HEK293 (cell line): Measurements from ENCODE around the gene ATP5PO.

Experiments
- CTCF ChIA-PET: fragments of 350-600 bp; formaldehyde crosslinking; extraction: SDS; loops from one replicate; lab custom pipeline; 2021; ENCODE audit warnings: antibody characterized with exemption; lab: Yijun Ruan, JAX
- POLR2A ChIA-PET: fragments of 300-600 bp; formaldehyde crosslinking; extraction: SDS; loops from one replicate; lab custom pipeline; 2020; ENCODE audit warnings: antibody characterized with exemption, inconsistent platforms; lab: Yijun Ruan, JAX
- H3K27ac ChIP-seq: fragments of 200-500 bp; sonication (Bioruptor generic); 2 replicates; pipeline ENCODE4 v1.5.1; 2014; ENCODE audit warnings: low read depth, low read length, control low read depth, inconsistent platforms; ENCODE audit errors: extremely low read depth
- H3K36me3 ChIP-seq, 2 experiments: fragments of 200-500 bp in 1 of 2; sonication (Bioruptor generic) in 1 of 2; 1 replicate in 1 of 2; 2 replicates in 1 of 2; pipeline ENCODE4 v1.5.1; 2014 to 2017; ENCODE audit warnings: inconsistent platforms in 2 of 2, low read length in 2 of 2; ENCODE audit not compliant: control insufficient read depth in 2 of 2, insufficient read depth in 1 of 2
- H3K4me1 ChIP-seq: fragments of 200-500 bp; sonication (Bioruptor generic); 2 replicates; pipeline ENCODE4 v1.5.1; 2014; ENCODE audit warnings: mild to moderate bottlenecking, low read length, inconsistent platforms; ENCODE audit not compliant: control insufficient read depth, insufficient read depth
- H3K4me3 ChIP-seq: 2 replicates; pipeline ENCODE4 v1.5.1; 2011; ENCODE audit warnings: low read depth, mild to moderate bottlenecking, control low read depth, low read length, moderate library complexity
- H3K9me3 ChIP-seq: fragments of 200-500 bp; sonication (Bioruptor generic); 2 replicates; pipeline ENCODE4 v1.5.1; 2014; ENCODE audit warnings: low read depth, low read length, inconsistent platforms; ENCODE audit not compliant: control insufficient read depth, insufficient read depth
- BCL11A ChIP-seq: fragments of 450-650 bp; formaldehyde crosslinking; IDR thresholded peaks from 2 replicates; pipeline ENCODE4 v1.5.1; 2016; ENCODE audit warnings: low read depth, missing biosample characterization, missing genetic modification characterization
- BCL11B ChIP-seq: fragments of 450-650 bp; formaldehyde crosslinking; IDR thresholded peaks from 2 replicates; pipeline ENCODE4 v1.5.1; 2016; ENCODE audit warnings: low read depth, missing biosample characterization, missing genetic modification characterization
- GLI2 ChIP-seq: fragments of 450-650 bp; formaldehyde crosslinking; IDR thresholded peaks from 2 replicates; pipeline ENCODE4; 2017; ENCODE audit warnings: missing biosample characterization, missing genetic modification characterization, low read depth, borderline replicate concordance
- GLI4 ChIP-seq: fragments of 450-650 bp; formaldehyde crosslinking; IDR thresholded peaks from 2 replicates; pipeline ENCODE4 v1.5.1; 2016; ENCODE audit warnings: missing biosample characterization, missing genetic modification characterization
- HOXC10 ChIP-seq: sonication (generic); formaldehyde crosslinking; IDR thresholded peaks from 2 replicates; pipeline ENCODE4 v1.8.1; 2023; ENCODE audit warnings: mild to moderate bottlenecking, missing genetic modification reagents
- ZBTB6 ChIP-seq: fragments of 450-650 bp; formaldehyde crosslinking; IDR thresholded peaks from 2 replicates; pipeline ENCODE4 v1.5.1; 2017; ENCODE audit warnings: missing biosample characterization, missing genetic modification characterization
- ZNF350 ChIP-seq: fragments of 450-650 bp; formaldehyde crosslinking; IDR thresholded peaks from 2 replicates; pipeline ENCODE4 v1.5.0; 2017; ENCODE audit warnings: missing biosample characterization, mild to moderate bottlenecking, missing genetic modification characterization
- ZNF639 ChIP-seq: fragments of 450-650 bp; formaldehyde crosslinking; IDR thresholded peaks from 2 replicates; pipeline ENCODE4 v1.5.1; 2016; ENCODE audit warnings: missing biosample characterization, missing genetic modification characterization
- ZNF658 ChIP-seq: fragments of 450-650 bp; formaldehyde crosslinking; IDR thresholded peaks from 2 replicates; pipeline ENCODE4; 2016; ENCODE audit warnings: missing biosample characterization, missing genetic modification characterization
- ZNF768 ChIP-seq: fragments of 450-650 bp; formaldehyde crosslinking; IDR thresholded peaks from 2 replicates; pipeline ENCODE4 v1.5.1; 2018; ENCODE audit warnings: missing biosample characterization, mild to moderate bottlenecking, missing genetic modification characterization
- ZSCAN23 ChIP-seq: fragments of 450-650 bp; formaldehyde crosslinking; IDR thresholded peaks from 2 replicates; pipeline ENCODE4 v1.5.1; 2016; ENCODE audit warnings: missing biosample characterization, missing genetic modification characterization
- TF ChIP-seq, protein P1 (sequence below): fragments of 450-650 bp; formaldehyde crosslinking; IDR thresholded peaks from 2 replicates; pipeline ENCODE4 v1.5.1; 2016; ENCODE audit warnings: missing biosample characterization, missing genetic modification characterization
- TF ChIP-seq, protein P2 (sequence below): fragments of 450-650 bp; formaldehyde crosslinking; IDR thresholded peaks from 2 replicates; pipeline ENCODE4 v1.5.1; 2016; ENCODE audit warnings: missing biosample characterization, missing genetic modification characterization
- TF ChIP-seq, protein P3 (sequence below): fragments of 450-650 bp; formaldehyde crosslinking; IDR thresholded peaks from 2 replicates; pipeline ENCODE4 v1.5.1; 2016; ENCODE audit warnings: missing biosample characterization, missing genetic modification characterization

ATP5PO gene

DNA sequence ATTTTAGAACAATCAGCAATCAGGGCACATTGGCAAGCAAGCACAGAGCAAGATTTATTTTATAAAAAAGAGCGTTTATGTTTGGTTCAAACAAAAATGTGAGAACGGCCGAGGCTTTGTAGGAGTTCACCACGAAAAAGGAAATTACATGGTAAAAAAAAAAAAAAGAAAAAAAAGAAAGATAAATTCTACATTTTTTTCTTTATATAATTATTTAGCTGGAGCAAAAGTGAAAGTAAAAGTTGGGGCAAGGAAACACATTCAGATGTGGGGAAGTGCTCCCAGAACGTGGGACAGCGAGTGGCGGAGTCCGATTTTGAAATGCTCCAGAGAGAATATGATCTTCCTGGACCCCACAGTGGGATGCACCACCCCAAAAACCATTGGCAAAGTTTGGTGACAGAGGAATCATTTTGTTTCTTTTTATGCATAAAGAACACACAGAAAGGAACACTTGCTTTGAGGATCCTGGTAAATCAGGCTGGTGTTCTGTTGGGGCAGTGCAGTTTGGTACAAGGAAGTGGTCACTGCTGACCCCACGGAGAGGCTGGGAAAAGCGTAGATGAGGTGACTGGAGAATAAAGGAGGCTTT lies 16.3 kb upstream of the ATP5PO start:
- Histone ChIP-seq H3K9me3 (no peaks in the 10 kb centered on the region), H3K27ac (no peak overlapping the region), H3K4me1 (no peaks in the 10 kb centered on the region), H3K4me3 (no peak overlapping the region), H3K36me3 (peaks cover 0 to 4% of the 10 kb centered on the region in 2 experiments; a peak in 1 of 3 replicates)
- POLR2A ChIA-PET: no interaction called here
- TF ChIP-seq ZNF350 (tag by site-specific recombination) (no peak), GLI4 (no peak), BCL11A (tag by site-specific recombination) (0 out of 2 replicates have a peak, but pooled peaks have one; percentile 22), ZBTB6 (tag by site-specific recombination) (no peak), HOXC10 (CRISPR knock-in tag) (no peak), ZNF768 (tag by site-specific recombination) (no peak), BCL11B (tag by site-specific recombination) (no peak), ZNF639 (tag by site-specific recombination) (no peak), GLI2 (tag by site-specific recombination) (no peak), ZNF658 (tag by site-specific recombination) (no peak), ZSCAN23 (tag by site-specific recombination) (no peak)
- TF ChIP-seq, protein P1, sequence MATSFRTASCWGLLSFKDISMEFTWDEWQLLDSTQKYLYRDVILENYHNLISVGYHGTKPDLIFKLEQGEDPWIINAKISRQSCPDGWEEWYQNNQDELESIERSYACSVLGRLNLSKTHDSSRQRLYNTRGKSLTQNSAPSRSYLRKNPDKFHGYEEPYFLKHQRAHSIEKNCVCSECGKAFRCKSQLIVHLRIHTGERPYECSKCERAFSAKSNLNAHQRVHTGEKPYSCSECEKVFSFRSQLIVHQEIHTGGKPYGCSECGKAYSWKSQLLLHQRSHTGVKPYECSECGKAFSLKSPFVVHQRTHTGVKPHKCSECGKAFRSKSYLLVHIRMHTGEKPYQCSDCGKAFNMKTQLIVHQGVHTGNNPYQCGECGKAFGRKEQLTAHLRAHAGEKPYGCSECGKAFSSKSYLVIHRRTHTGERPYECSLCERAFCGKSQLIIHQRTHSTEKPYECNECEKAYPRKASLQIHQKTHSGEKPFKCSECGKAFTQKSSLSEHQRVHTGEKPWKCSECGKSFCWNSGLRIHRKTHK (tag by site-specific recombination): no peak
- TF ChIP-seq, protein P2, sequence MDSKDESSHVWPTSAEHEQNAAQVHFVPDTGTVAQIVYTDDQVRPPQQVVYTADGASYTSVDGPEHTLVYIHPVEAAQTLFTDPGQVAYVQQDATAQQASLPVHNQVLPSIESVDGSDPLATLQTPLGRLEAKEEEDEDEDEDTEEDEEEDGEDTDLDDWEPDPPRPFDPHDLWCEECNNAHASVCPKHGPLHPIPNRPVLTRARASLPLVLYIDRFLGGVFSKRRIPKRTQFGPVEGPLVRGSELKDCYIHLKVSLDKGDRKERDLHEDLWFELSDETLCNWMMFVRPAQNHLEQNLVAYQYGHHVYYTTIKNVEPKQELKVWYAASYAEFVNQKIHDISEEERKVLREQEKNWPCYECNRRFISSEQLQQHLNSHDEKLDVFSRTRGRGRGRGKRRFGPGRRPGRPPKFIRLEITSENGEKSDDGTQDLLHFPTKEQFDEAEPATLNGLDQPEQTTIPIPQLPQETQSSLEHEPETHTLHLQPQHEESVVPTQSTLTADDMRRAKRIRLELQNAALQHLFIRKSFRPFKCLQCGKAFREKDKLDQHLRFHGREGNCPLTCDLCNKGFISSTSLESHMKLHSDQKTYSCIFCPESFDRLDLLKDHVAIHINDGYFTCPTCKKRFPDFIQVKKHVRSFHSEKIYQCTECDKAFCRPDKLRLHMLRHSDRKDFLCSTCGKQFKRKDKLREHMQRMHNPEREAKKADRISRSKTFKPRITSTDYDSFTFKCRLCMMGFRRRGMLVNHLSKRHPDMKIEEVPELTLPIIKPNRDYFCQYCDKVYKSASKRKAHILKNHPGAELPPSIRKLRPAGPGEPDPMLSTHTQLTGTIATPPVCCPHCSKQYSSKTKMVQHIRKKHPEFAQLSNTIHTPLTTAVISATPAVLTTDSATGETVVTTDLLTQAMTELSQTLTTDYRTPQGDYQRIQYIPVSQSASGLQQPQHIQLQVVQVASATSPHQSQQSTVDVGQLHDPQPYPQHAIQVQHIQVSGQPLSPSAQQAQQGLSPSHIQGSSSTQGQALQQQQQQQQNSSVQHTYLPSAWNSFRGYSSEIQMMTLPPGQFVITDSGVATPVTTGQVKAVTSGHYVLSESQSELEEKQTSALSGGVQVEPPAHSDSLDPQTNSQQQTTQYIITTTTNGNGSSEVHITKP (tag by site-specific recombination): peak; percentile 38
- TF ChIP-seq, protein P3, sequence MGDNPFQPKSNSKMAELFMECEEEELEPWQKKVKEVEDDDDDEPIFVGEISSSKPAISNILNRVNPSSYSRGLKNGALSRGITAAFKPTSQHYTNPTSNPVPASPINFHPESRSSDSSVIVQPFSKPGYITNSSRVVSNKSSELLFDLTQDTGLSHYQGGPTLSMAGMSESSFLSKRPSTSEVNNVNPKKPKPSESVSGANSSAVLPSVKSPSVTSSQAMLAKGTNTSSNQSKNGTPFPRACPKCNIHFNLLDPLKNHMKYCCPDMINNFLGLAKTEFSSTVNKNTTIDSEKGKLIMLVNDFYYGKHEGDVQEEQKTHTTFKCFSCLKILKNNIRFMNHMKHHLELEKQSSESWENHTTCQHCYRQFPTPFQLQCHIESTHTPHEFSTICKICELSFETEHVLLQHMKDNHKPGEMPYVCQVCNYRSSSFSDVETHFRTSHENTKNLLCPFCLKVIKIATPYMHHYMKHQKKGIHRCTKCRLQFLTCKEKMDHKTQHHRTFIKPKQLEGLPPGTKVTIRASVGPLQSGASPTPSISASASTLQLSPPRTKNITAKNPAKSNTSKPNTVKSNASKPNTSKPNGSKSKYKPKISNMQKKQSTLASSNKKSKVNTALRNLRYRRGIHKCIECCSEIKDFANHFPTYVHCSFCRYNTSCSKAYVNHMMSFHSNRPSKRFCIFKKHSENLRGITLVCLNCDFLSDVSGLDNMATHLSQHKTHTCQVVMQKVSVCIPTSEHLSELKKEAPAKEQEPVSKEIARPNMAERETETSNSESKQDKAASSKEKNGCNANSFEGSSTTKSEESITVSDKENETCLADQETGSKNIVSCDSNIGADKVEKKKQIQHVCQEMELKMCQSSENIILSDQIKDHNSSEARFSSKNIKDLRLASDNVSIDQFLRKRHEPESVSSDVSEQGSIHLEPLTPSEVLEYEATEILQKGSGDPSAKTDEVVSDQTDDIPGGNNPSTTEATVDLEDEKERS (tag by site-specific recombination): no peak
- TF ChIP-seq, all 188 proteins: peak for 2
- CTCF ChIA-PET: interaction anchor here (4.1 kb wide), 1 partner anchor 8 kb away, joined by 29 read pairs; no protein-coding TSS in a partner anchor
